ENCODE data around the gene TNS4. TPM values are rescaled to one million over a fixed set of nuclear protein-coding genes. Genes with fewer than 3 reads are reported as not detected.

The TNS4 gene
- total RNA-seq, 4 donors from 2014 or later = 730 to 1,745 (median 1,078) TPM

DNA sequence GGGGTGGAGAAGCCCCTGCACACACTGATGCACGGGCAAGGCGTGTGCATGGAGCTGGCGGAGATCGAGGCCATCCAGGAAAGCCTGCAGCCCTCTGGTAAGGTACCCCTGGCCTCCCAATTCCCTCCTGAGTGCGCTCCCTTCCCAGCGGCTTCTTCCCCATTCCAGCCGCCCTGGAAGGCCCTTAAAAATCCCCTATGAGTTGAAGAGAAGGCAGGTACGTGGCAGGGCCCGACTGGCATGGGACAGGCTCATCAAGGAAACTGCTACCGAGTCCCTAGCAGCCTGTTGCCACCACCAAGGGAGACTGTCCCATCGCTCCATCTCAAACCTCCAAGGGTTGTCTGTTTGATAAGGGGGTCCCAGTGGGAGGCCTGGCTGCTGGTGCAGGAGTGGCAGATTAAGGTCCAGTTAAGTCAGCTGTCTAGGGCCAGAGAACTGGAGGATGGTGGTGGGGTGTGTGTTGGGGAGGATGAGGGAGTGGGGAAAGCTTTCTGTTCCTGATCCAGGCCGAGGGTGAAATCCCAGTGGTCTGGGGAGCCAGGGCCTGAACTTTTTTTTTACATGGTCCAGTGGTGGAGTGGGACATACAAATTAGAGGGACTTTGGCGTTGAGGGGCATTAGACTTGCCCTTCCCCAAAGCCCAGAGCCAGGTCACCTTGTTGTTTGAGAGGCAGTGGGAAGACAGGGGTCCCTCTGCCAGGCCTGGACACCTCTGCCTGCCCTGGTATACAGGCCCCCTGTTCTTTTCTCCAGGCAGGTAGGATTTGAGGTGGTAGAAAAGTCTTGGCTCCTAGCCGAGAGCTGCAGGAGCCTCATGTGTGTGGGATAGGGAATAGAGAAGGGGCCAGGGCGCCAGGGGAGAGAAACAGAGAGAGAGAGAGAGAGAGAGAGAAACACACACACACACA, 57.2 kb downstream of the TNS4 start:
- H3K27ac ChIP-seq = peak overlapping the region; percentile 93
- no peaks in the 10 kb centered on the region for H3K36me3 ChIP-seq
- no peak for TF ChIP-seq POLR2AphosphoS5 (IDR thresholded peaks at IDR 0.05)
- no peak for TF ChIP-seq POLR2A (IDR thresholded peaks at IDR 0.05)
- TF ChIP-seq EP300 (IDR thresholded peaks at IDR 0.05) = no peak
- TF ChIP-seq, protein P1, sequence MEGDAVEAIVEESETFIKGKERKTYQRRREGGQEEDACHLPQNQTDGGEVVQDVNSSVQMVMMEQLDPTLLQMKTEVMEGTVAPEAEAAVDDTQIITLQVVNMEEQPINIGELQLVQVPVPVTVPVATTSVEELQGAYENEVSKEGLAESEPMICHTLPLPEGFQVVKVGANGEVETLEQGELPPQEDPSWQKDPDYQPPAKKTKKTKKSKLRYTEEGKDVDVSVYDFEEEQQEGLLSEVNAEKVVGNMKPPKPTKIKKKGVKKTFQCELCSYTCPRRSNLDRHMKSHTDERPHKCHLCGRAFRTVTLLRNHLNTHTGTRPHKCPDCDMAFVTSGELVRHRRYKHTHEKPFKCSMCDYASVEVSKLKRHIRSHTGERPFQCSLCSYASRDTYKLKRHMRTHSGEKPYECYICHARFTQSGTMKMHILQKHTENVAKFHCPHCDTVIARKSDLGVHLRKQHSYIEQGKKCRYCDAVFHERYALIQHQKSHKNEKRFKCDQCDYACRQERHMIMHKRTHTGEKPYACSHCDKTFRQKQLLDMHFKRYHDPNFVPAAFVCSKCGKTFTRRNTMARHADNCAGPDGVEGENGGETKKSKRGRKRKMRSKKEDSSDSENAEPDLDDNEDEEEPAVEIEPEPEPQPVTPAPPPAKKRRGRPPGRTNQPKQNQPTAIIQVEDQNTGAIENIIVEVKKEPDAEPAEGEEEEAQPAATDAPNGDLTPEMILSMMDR (IDR thresholded peaks at IDR 0.05) = no peak
- H3K4me3 ChIP-seq = peak overlapping the region; percentile 71
- H3K4me1 ChIP-seq = peaks cover 73% of the 10 kb centered on the region
- H3K27me3 ChIP-seq = no peaks in the 10 kb centered on the region
- no peak for DNase-seq (ENCODE audit: low spot score in 2 of 2)
- no peaks in the 10 kb centered on the region for H3K9me3 ChIP-seq
- WGBS = 24% methylated on average over 10 of the region's 15 CpGs

DNA sequence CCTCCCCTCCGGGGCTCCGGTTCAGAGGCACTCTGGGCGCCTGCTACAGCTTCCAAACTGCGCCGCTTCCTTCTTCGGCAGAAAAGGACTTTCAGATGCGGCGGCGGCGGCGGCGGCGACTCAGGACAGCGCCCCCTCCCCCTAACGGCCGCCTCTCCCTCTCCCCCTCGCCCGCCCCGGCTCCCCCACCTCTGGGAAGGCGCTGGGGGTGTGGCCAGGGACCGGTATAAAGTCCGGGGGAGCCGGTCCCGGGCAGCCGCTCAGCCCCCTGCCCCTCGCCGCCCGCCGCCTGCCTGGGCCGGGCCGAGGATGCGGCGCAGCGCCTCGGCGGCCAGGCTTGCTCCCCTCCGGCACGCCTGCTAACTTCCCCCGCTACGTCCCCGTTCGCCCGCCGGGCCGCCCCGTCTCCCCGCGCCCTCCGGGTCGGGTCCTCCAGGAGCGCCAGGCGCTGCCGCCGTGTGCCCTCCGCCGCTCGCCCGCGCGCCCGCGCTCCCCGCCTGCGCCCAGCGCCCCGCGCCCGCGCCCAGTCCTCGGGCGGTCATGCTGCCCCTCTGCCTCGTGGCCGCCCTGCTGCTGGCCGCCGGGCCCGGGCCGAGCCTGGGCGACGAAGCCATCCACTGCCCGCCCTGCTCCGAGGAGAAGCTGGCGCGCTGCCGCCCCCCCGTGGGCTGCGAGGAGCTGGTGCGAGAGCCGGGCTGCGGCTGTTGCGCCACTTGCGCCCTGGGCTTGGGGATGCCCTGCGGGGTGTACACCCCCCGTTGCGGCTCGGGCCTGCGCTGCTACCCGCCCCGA, 58.0 kb downstream of the TNS4 start, which contains the start of gene IGFBP4:
Gene IGFBP4, plus strand, starts transcription at position 255 of the 792 bp plus-strand sequence. Its CDS starts 286 bp downstream, at position 541.
- H3K36me3 ChIP-seq = no peaks in the 10 kb centered on the region
- H3K27ac ChIP-seq = peak within 1 kb of the TSS; percentile 93
- H3K4me1 ChIP-seq = peaks cover 64% of the 10 kb centered on the region
- WGBS = 0% methylated on average over 1 of the region's 98 CpGs
- no peaks in the 10 kb centered on the region for H3K9me3 ChIP-seq
- TF ChIP-seq, protein P1 (IDR thresholded peaks at IDR 0.05) = peak in 1 of 2 donors; percentile 40
- no peak for TF ChIP-seq EP300 (IDR thresholded peaks at IDR 0.05)
- TF ChIP-seq POLR2A (IDR thresholded peaks at IDR 0.05) = peak in 1 of 2 donors; percentile 81
- TF ChIP-seq POLR2AphosphoS5 (IDR thresholded peaks at IDR 0.05) = peak in 1 of 3 donors; percentile 46
- DNase-seq (ENCODE audit: low spot score in 2 of 2) = peak; percentile 92
- H3K4me3 ChIP-seq = peak within 1 kb of the TSS; percentile 71
- no peaks in the 10 kb centered on the region for H3K27me3 ChIP-seq

DNA sequence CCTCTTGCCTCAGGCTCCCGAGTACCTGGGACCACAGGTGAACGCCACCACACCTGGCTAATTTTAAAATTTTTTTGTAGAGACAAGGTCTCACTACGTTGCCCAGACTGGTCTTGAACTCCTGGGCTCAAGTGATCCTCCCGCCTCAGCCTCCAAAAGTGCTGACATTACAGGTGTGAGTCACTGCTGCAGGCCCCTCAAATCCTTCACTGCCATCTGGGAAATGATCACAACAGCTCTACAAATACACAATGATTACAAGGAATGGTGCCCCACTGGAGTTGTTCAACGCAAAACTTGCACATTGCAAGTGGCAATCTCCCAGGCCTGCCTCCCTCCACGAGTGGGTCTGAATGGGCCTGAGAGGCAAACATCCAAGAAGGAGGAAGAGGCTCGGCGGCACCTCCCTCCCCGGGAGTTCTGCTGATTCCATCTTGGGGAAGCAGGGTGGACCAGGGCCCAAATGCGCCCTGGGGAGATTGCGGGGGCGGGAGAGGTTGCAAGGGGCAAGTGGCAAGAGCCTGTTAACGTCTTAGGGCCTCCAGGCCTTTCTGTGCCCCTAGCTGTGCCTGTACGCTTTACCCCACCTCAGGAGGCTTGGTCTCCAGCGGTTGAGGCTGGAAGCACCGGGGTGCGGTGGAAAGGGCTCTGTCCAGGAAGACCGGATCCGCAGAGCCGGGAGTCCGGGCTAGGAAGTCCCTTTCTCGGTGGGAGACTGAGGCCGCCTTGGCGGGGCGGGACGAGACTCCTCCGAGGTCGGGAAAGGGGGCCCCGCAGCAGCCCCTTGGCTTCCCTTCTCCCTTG, 58.8 kb downstream of the TNS4 start:
- H3K4me1 ChIP-seq = peaks cover 56% of the 10 kb centered on the region
- peak overlapping the region; percentile 71 for H3K4me3 ChIP-seq
- TF ChIP-seq POLR2A (IDR thresholded peaks at IDR 0.05) (no peak), POLR2AphosphoS5 (IDR thresholded peaks at IDR 0.05) (no peak), EP300 (IDR thresholded peaks at IDR 0.05) (no peak)
- TF ChIP-seq, protein P1 (IDR thresholded peaks at IDR 0.05) = no peak
- no peaks in the 10 kb centered on the region for H3K9me3 ChIP-seq
- peak overlapping the region; percentile 93 for H3K27ac ChIP-seq
- no peaks in the 10 kb centered on the region for H3K36me3 ChIP-seq
- WGBS = 22% methylated on average over 26 of the region's 29 CpGs
- DNase-seq (ENCODE audit: low spot score in 2 of 2) = peak; percentile 82
- H3K27me3 ChIP-seq = no peaks in the 10 kb centered on the region

DNA sequence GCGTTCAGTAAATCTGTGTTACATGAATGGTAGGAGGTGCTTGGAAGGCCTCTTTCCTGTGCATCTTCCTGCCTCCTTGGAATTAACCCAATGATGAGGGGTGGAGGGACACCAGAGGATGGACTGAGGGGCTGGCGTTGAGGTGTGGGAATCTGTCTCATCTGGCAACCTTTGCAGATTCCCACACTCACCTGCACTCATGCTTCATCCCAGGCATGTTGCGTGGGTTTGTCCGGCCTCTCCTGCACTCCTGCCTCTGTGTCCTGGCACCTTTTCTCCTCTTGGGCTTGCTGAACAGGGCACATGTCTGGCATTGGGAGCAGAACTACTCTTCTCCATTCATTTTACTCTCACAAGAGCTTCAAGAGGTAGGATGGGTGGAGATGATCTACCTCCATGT, 61.3 kb downstream of the TNS4 start:
- DNase-seq (ENCODE audit: low spot score in 2 of 2) = peak in 1 of 2 donors; percentile 48
- no peak overlapping the region for H3K27ac ChIP-seq
- WGBS = 81% methylated on average over 4 of the region's 4 CpGs
- TF ChIP-seq EP300 (IDR thresholded peaks at IDR 0.05) (no peak), POLR2AphosphoS5 (IDR thresholded peaks at IDR 0.05) (no peak), POLR2A (IDR thresholded peaks at IDR 0.05) (no peak)
- TF ChIP-seq, protein P1 (IDR thresholded peaks at IDR 0.05) = no peak
- H3K27me3 ChIP-seq = no peaks in the 10 kb centered on the region
- peaks cover 41% of the 10 kb centered on the region for H3K4me1 ChIP-seq
- no peaks in the 10 kb centered on the region for H3K36me3 ChIP-seq
- no peak overlapping the region for H3K4me3 ChIP-seq
- H3K9me3 ChIP-seq = no peaks in the 10 kb centered on the region

Data from suprapubic skin (tissue), 4 donors.